ENCODE measurements around the gene ANKRD17.

ANKRD17 gene, protein sequence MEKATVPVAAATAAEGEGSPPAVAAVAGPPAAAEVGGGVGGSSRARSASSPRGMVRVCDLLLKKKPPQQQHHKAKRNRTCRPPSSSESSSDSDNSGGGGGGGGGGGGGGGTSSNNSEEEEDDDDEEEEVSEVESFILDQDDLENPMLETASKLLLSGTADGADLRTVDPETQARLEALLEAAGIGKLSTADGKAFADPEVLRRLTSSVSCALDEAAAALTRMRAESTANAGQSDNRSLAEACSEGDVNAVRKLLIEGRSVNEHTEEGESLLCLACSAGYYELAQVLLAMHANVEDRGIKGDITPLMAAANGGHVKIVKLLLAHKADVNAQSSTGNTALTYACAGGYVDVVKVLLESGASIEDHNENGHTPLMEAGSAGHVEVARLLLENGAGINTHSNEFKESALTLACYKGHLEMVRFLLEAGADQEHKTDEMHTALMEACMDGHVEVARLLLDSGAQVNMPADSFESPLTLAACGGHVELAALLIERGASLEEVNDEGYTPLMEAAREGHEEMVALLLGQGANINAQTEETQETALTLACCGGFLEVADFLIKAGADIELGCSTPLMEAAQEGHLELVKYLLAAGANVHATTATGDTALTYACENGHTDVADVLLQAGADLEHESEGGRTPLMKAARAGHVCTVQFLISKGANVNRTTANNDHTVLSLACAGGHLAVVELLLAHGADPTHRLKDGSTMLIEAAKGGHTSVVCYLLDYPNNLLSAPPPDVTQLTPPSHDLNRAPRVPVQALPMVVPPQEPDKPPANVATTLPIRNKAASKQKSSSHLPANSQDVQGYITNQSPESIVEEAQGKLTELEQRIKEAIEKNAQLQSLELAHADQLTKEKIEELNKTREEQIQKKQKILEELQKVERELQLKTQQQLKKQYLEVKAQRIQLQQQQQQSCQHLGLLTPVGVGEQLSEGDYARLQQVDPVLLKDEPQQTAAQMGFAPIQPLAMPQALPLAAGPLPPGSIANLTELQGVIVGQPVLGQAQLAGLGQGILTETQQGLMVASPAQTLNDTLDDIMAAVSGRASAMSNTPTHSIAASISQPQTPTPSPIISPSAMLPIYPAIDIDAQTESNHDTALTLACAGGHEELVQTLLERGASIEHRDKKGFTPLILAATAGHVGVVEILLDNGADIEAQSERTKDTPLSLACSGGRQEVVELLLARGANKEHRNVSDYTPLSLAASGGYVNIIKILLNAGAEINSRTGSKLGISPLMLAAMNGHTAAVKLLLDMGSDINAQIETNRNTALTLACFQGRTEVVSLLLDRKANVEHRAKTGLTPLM (N-terminal part only)

GRCh38 chr4:73258686-73259570 is at the start of gene ANKRD17:
TSS of gene ANKRD17 (minus strand) at chr4:73258798. CDS start at chr4:73258668, 130 bp downstream.
- H3K4me3 ChIP-seq (IDR thresholded peaks at IDR 0.05; ENCODE audit: insufficient read depth, low read depth, low read length) = peak within 1 kb of the TSS; percentile 80
- TF ChIP-seq, protein P1, sequence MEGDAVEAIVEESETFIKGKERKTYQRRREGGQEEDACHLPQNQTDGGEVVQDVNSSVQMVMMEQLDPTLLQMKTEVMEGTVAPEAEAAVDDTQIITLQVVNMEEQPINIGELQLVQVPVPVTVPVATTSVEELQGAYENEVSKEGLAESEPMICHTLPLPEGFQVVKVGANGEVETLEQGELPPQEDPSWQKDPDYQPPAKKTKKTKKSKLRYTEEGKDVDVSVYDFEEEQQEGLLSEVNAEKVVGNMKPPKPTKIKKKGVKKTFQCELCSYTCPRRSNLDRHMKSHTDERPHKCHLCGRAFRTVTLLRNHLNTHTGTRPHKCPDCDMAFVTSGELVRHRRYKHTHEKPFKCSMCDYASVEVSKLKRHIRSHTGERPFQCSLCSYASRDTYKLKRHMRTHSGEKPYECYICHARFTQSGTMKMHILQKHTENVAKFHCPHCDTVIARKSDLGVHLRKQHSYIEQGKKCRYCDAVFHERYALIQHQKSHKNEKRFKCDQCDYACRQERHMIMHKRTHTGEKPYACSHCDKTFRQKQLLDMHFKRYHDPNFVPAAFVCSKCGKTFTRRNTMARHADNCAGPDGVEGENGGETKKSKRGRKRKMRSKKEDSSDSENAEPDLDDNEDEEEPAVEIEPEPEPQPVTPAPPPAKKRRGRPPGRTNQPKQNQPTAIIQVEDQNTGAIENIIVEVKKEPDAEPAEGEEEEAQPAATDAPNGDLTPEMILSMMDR (conservative IDR thresholded peaks at IDR 0.05; ENCODE audit: low read depth, low read length) = no peak
- H2AFZ ChIP-seq (ENCODE audit: low read depth) = peak within 1 kb of the TSS; percentile 38
- peaks cover 3% of the 10 kb centered on the region; the same call in 1 of the 2 replicates for H3K36me3 ChIP-seq (ENCODE audit: insufficient read depth)
- H3K4me1 ChIP-seq (ENCODE audit: low read depth, poor library complexity, severe bottlenecking) = peaks cover 40% of the 10 kb centered on the region
- H4K20me1 ChIP-seq (ENCODE audit: insufficient read depth) = peaks cover 29% of the 10 kb centered on the region
- peak within 1 kb of the TSS; percentile 96 for H3K9ac ChIP-seq
- peaks cover 70% of the 10 kb centered on the region for H3K79me2 ChIP-seq (ENCODE audit: insufficient read depth, low read depth)
- H3K4me2 ChIP-seq = peak within 1 kb of the TSS; percentile 65
- no peaks in the 10 kb centered on the region for H3K27me3 ChIP-seq (ENCODE audit: insufficient read depth, low read depth)
- H3K27ac ChIP-seq = peak within 1 kb of the TSS; percentile 94

GRCh38 chr4:73308286-73308685 is 49.7 kb upstream of the ANKRD17 start:
- no peaks in the 10 kb centered on the region for H4K20me1 ChIP-seq (ENCODE audit: insufficient read depth)
- H3K4me1 ChIP-seq (ENCODE audit: low read depth, poor library complexity, severe bottlenecking) = no peaks in the 10 kb centered on the region
- no peak overlapping the region for H3K27ac ChIP-seq
- no peaks in the 10 kb centered on the region for H3K36me3 ChIP-seq (ENCODE audit: insufficient read depth)
- no peaks in the 10 kb centered on the region for H3K79me2 ChIP-seq (ENCODE audit: insufficient read depth, low read depth)
- H2AFZ ChIP-seq (ENCODE audit: low read depth) = no peak overlapping the region
- no peak overlapping the region for H3K9ac ChIP-seq
- H3K4me3 ChIP-seq (IDR thresholded peaks at IDR 0.05; ENCODE audit: insufficient read depth, low read depth, low read length) = no peak overlapping the region
- H3K4me2 ChIP-seq = no peak overlapping the region
- TF ChIP-seq, protein P1 (conservative IDR thresholded peaks at IDR 0.05; ENCODE audit: low read depth, low read length) = no peak
- no peaks in the 10 kb centered on the region for H3K27me3 ChIP-seq (ENCODE audit: insufficient read depth, low read depth)

DNA sequence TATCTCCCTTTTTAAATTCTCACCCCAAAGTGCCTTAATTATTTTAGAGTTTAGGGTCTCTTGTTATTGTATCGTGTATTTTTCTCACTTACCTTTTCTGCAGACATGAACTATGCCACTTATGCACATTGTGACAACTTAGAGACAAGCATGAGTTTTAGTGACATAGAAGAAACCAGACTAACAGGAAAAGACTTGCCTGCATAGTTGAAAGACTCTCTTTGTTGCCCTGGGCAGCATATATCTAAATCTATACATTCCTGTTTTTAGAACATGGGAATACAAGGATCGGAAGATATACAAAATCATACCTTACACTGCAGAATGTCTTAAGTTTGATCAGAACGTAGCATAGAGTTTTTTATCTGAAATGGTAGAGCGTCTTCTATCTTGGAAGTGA is 45.1 kb upstream of the ANKRD17 start:
- no peaks in the 10 kb centered on the region for H3K79me2 ChIP-seq (ENCODE audit: insufficient read depth, low read depth)

More for the DNA sequence above, 45.1 kb upstream of the ANKRD17 start:
- TF ChIP-seq, protein P1 (conservative IDR thresholded peaks at IDR 0.05; ENCODE audit: low read depth, low read length) = no peak
- H4K20me1 ChIP-seq (ENCODE audit: insufficient read depth) = no peaks in the 10 kb centered on the region
- no peak overlapping the region for H3K9ac ChIP-seq
- H3K36me3 ChIP-seq (ENCODE audit: insufficient read depth) = no peaks in the 10 kb centered on the region
- H3K27ac ChIP-seq = no peak overlapping the region
- H3K4me1 ChIP-seq (ENCODE audit: low read depth, poor library complexity, severe bottlenecking) = no peaks in the 10 kb centered on the region
- no peak overlapping the region for H2AFZ ChIP-seq (ENCODE audit: low read depth)
- no peak overlapping the region for H3K4me3 ChIP-seq (IDR thresholded peaks at IDR 0.05; ENCODE audit: insufficient read depth, low read depth, low read length)
- H3K4me2 ChIP-seq = no peak overlapping the region
- H3K27me3 ChIP-seq (ENCODE audit: insufficient read depth, low read depth) = no peaks in the 10 kb centered on the region

Measured in KMS-11 (cell line).